Thoracic aorta (tissue), 2 donors: ENCODE results near the gene TLE3. TPM values are rescaled to one million over a fixed set of nuclear protein-coding genes. Genes with fewer than 3 reads are reported as not detected.

Experiments used
- ATAC-seq: fragments of 150-250 bp; one replicate; pipeline ENCODE4 v1.8.0; 2017; ENCODE audit warnings: low read depth; ENCODE audit not compliant: insufficient number of reproducible peaks, low FRiP score
- DNase-seq: peaks from one replicate; pipeline ENCODE4 v3.0.0-alpha.2; 2020; ENCODE audit warnings: low spot score
- H3K27ac ChIP-seq, 2 donors: fragments of 200-600 bp; sonication (generic); 1 replicate in 1 of 2; 2 replicates in 1 of 2; pipeline ENCODE4 v1.5.1; 2016; ENCODE audit warnings: mild to moderate bottlenecking in 2 of 2, moderate library complexity in 2 of 2
- H3K27me3 ChIP-seq: fragments of 200-600 bp; sonication (generic); replicated peaks from 2 replicates; pipeline ENCODE4 v1.6.0; 2016; ENCODE audit warnings: mild to moderate bottlenecking; ENCODE audit not compliant: insufficient read depth
- H3K36me3 ChIP-seq: fragments of 200-600 bp; sonication (generic); one replicate; pipeline ENCODE4 v1.5.1; 2016
- H3K4me1 ChIP-seq, 2 donors: fragments of 200-600 bp; sonication (generic); 1 replicate in 1 of 2; 2 replicates in 1 of 2; pipeline versions ENCODE4 v1.5.1 to v1.6.0; 2016; ENCODE audit warnings: low read depth in 2 of 2, mild to moderate bottlenecking in 1 of 2; ENCODE audit not compliant: control insufficient read depth in 1 of 2
- H3K4me3 ChIP-seq: fragments of 200-600 bp; sonication (generic); 2 replicates; pipeline ENCODE4 v1.5.1; 2016; ENCODE audit warnings: mild to moderate bottlenecking
- H3K9me3 ChIP-seq: fragments of 200-600 bp; sonication (generic); 2 replicates; pipeline ENCODE4 v1.5.1; 2016
- CTCF ChIP-seq: fragments of 200-600 bp; sonication (generic); IDR thresholded peaks from one replicate; pipeline ENCODE4 v1.5.1; 2019; ENCODE audit warnings: antibody characterized with exemption
- total RNA-seq, 2 donors: library from RNA; depleted of rRNA; stranded (reverse); fragments of >200 nt; gene quantifications; one replicate each; pipeline versions ENCODE4 v1.1.0 to v1.2.3, GENCODE V29; 2016

Gene TLE3
- total RNA-seq, 2 donors from 2014 or later, result 78.3 to 124 TPM

- no peak for ATAC-seq
- peaks cover 32% of the 10 kb centered on the region for H3K36me3 ChIP-seq
- H3K27ac ChIP-seq, result no peak overlapping the region
- no peak for TF ChIP-seq CTCF
- peaks cover 3 to 24% of the 10 kb centered on the region in 2 donors for H3K4me1 ChIP-seq
- H3K27me3 ChIP-seq, result no peaks in the 10 kb centered on the region
- no peak overlapping the region for H3K4me3 ChIP-seq
- H3K9me3 ChIP-seq, result no peaks in the 10 kb centered on the region
- DNase-seq, result no peak
Observed at GRCh38 chr15:70064441-70064840, 33.3 kb downstream of the TLE3 start.

GRCh38 chr15:70063980-70064379, 33.7 kb downstream of the TLE3 start:
- Histone ChIP-seq H3K4me3 (no peak overlapping the region), H3K27me3 (no peaks in the 10 kb centered on the region), H3K36me3 (peaks cover 34% of the 10 kb centered on the region), H3K9me3 (no peaks in the 10 kb centered on the region), H3K27ac (no peak overlapping the region), H3K4me1 (peaks cover 3 to 24% of the 10 kb centered on the region in 2 donors)
- DNase-seq, result no peak
- no peak for ATAC-seq
- TF ChIP-seq CTCF, result no peak

- H3K9me3 ChIP-seq, result no peaks in the 10 kb centered on the region
- no peak for DNase-seq
- H3K27ac ChIP-seq, result no peak overlapping the region
- peaks cover 36% of the 10 kb centered on the region for H3K36me3 ChIP-seq
- no peaks in the 10 kb centered on the region for H3K27me3 ChIP-seq
- TF ChIP-seq CTCF, result no peak
- no peak overlapping the region for H3K4me3 ChIP-seq
- ATAC-seq, result no peak
- peaks cover 3 to 24% of the 10 kb centered on the region in 2 donors for H3K4me1 ChIP-seq
Observed at GRCh38 chr15:70063261-70063925, 34.3 kb downstream of the TLE3 start.

GRCh38 chr15:70062321-70062956, 35.3 kb downstream of the TLE3 start:
- H3K36me3 ChIP-seq, result peaks cover 42% of the 10 kb centered on the region
- no peak for TF ChIP-seq CTCF
- H3K27ac ChIP-seq, result no peak overlapping the region
- H3K9me3 ChIP-seq, result no peaks in the 10 kb centered on the region
- ATAC-seq (no peak), DNase-seq (no peak)
- H3K4me3 ChIP-seq, result no peak overlapping the region
- no peaks in the 10 kb centered on the region for H3K27me3 ChIP-seq
- peaks cover 3 to 24% of the 10 kb centered on the region in 2 donors for H3K4me1 ChIP-seq

- Histone ChIP-seq H3K4me1 (peaks cover 3 to 24% of the 10 kb centered on the region in 2 donors), H3K27ac (no peak overlapping the region), H3K36me3 (peaks cover 49% of the 10 kb centered on the region), H3K4me3 (no peak overlapping the region), H3K9me3 (no peaks in the 10 kb centered on the region), H3K27me3 (no peaks in the 10 kb centered on the region)
- ATAC-seq (no peak), DNase-seq (no peak)
- no peak for TF ChIP-seq CTCF
Observed at GRCh38 chr15:70061696-70062270, 35.9 kb downstream of the TLE3 start.
